Right cardiac atrium (tissue), 5 donors: Measurements from ENCODE around the gene TAF1D. TPM values are rescaled to one million over a fixed set of nuclear protein-coding genes. Genes with fewer than 3 reads are reported as not detected.
A peak's percentile ranks its signal among the peaks of the same experiment; 100 is the strongest.
"Not testable (repeated sequence)": the region's sequence is repeated elsewhere in the genome, so short reads cannot be mapped to it uniquely, and the experiment has no call there.

ENCODE experiments used
- ATAC-seq, 2 donors: fragments of 200-7000 bp; cut with Tn5 transposase; one replicate each; pipeline versions ENCODE4 v1.8.0 to v1.9.1; 2020; ENCODE audit warnings: moderate library complexity in 2 of 2, mild to moderate bottlenecking in 1 of 2
- DNase-seq, 3 donors: peaks; one replicate each; pipeline ENCODE4 v3.0.0-alpha.2; 2020
- H3K27ac ChIP-seq: one replicate; pipeline ENCODE4 v1.5.1; 2013; ENCODE audit warnings: mild to moderate bottlenecking, low read length, control low read depth, moderate library complexity
- H3K27me3 ChIP-seq: one replicate; pipeline ENCODE4 v1.6.1; 2013; ENCODE audit not compliant: control insufficient read depth, insufficient read depth
- H3K4me1 ChIP-seq: one replicate; pipeline ENCODE4 v1.6.1; 2013; ENCODE audit warnings: low read length; ENCODE audit not compliant: control insufficient read depth, insufficient read depth
- H3K4me3 ChIP-seq: one replicate; pipeline ENCODE4 v1.5.1; 2013; ENCODE audit warnings: low read length, control low read depth
- H3K9me3 ChIP-seq: one replicate; pipeline ENCODE4 v1.6.1; 2013; ENCODE audit warnings: low read length; ENCODE audit not compliant: control insufficient read depth
- WGBS: extraction: QIAGEN DNeasy Blood & Tissue Kit; methylation state at CpG from one replicate; pipeline ENCODE4 v1.1.7; 2013; 5-methylcytosine and 5-hydroxymethylcytosine counted together
- intact Hi-C, 4 donors: fragments of 100-400 bp; cut with DNase I; formaldehyde crosslinking; loops; one replicate each; pipeline versions ENCODE4 v1.11.0 to v1.14.0; 2022 to 2023
- polyA plus RNA-seq: library from polyadenylated mRNA; stranded (reverse); fragments of 200-250 nt; gene quantifications from one replicate; pipeline ENCODE4 v1.2.3, GENCODE V29; 2013
- total RNA-seq, 4 donors: library from RNA; stranded (reverse); fragmentation: NEBNext Ultra II Directional; extraction: Animal tissue kit (Norgen Biotek cat#: 25700); gene quantifications; one replicate each; pipeline ENCODE4 v1.2.1, GENCODE V29; 2021
- donor health status: healthy with polysubstance abuse.
- donor health status: DM: no; HTN: yes; CAD: no.
- donor health status: DM: no; HTN: no; CAD: no.
- donor health status: DM: no; HTN: yes; CAD: no; lungs with severe emphysema.
- donor health status: DM: yes; HTN: yes; CAD: no.

The TAF1D gene
- total and polyA plus RNA-seq, 5 donors, result 36.2 to 52.1 (median 37.6) TPM

DNA sequence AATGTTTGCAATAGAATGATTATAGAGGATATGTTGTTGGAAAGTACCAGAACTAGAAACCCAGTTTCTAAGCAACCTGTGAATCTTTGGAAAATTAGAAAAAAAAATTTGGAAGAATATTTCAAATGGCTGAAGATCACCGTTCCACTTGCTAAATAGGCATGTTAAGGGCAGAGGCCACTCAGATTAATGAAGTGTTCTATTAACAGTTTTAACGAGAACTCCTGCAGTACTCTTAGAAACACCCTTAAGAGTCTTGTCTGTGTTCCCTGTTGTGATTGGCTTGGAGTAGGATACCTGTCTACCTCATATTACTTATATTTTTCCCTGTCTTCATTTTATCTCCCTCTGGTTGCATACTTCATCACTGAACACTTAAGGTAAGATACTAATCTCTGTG, 4.8 kb upstream of the TAF1D start:
- WGBS, result 56% methylated on average over 2 of the region's 2 CpGs
- Histone ChIP-seq H3K4me3 (no peak overlapping the region), H3K27ac (no peak overlapping the region), H3K9me3 (no peaks in the 10 kb centered on the region), H3K4me1 (peaks cover 2% of the 10 kb centered on the region), H3K27me3 (no peaks in the 10 kb centered on the region)
- intact Hi-C loops, result no loop called here
- ATAC-seq (no peak), DNase-seq (no peak)

DNA sequence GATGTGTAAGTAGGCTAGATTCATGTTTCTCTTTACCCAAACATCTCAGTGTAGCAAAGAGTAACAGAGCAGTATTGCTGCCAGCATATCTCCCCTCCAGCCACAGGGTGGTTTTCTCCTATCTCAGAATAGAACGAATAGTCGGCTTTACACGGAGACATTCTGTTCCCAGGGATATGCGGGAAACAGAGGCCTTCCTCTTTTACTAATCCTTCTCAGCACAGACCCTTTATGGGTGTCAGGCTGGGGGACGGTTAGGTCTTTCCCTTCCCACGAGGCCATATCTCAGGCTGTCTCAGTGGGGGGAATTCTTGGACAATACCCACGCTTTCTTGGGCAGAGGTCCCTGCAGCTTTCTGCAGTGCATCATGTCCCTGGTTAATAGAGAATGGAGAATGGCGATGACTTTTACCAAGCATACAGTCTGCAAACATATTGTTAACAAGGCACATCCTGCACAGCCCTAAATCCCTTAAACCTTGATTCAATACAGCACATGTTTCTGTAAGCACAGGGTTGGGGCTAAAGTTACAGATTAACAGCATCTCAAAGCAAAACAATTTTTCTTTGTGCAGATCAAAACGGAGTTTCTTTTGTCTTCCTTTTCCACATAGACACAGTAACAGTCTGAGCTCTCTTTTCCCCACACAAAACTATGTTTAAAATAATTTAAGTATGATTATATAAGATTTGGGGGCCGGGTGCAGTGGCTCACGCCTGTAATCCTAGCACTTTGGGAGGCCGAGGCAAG, 3.9 kb upstream of the TAF1D start:
- peak overlapping the region; percentile 49 for H3K27ac ChIP-seq
- DNase-seq, H3K4me3 ChIP-seq, H3K27me3 ChIP-seq, H3K4me1 ChIP-seq, intact Hi-C loops, H3K9me3 ChIP-seq, ATAC-seq: not testable (repeated sequence)
- 40% methylated on average over 12 of the region's 12 CpGs for WGBS

DNA sequence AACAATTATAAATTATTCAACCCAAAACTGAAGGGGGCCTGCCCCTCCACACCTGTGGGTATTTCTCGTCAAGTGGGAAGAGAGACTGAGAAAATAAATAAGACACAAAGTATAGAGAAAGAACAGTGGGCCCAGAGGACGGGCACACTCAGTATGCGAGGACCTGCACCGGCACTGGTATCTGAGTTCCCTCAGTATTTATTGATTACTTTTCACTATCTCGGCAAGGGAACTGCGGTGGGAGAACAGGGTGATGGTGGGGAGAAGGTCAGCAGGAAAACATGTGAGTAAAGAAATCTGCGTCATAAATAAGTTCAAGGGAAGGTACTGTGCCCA, 3.3 kb upstream of the TAF1D start:
- H3K27ac ChIP-seq, result peak overlapping the region; percentile 49
- no peak overlapping the region for H3K4me3 ChIP-seq
- ATAC-seq (no peak), DNase-seq (no peak)
- H3K9me3 ChIP-seq, result no peaks in the 10 kb centered on the region
- intact Hi-C loops, result no loop called here
- WGBS, result 54% methylated on average over 7 of the region's 7 CpGs
- H3K4me1 ChIP-seq, result peaks cover 6% of the 10 kb centered on the region
- no peaks in the 10 kb centered on the region for H3K27me3 ChIP-seq

DNA sequence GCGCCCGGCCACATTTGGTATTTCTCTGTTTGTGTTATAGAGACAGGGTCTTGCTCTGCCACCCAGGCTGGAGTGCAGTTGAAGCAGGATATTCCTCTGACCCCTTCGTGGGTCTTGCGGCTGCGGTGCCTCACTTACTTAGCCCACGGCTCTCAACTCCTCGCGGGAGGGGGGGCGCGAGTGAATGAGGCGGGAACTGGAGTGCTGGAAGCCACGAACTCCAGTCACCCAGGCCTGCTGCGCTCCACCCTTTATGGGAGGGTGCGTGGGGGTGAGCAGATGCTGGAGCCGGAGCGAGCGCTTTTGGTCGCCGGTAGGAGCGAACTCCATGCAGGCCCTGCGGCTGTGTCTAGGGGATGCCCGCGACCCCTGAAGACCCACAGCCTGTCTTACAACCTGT, 2.0 kb upstream of the TAF1D start:
- Histone ChIP-seq H3K4me3 (no peak overlapping the region), H3K27me3 (no peaks in the 10 kb centered on the region), H3K4me1 (peaks cover 9% of the 10 kb centered on the region), H3K27ac (no peak overlapping the region), H3K9me3 (no peaks in the 10 kb centered on the region)
- intact Hi-C loops, result no loop called here
- 93% methylated on average over 23 of the region's 23 CpGs for WGBS
- DNase-seq (peak in 1 of 3 donors; percentile 56), ATAC-seq (no peak)

DNA sequence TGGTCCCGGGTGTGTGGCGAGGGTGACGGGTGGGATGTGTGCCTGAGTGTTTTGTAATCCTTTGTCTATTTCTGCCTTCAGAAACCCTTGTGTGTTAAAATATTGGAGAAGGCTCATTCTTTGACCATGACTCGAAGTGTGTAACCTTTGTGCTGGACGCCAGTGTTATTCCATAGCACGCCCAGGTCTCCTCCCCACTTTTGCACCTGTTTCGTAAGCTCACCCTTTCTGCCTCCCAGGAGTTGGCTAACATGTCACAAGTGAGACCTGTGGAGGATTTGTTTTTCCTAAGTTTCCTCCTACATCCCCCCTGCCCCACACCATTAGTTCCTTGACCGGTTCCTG, 559 bp upstream of the TAF1D start:
- H3K27ac ChIP-seq, result peak overlapping the region; percentile 93
- DNase-seq, result no peak
- ATAC-seq, result peak; percentile 39 to 40
- H3K4me3 ChIP-seq, result peak overlapping the region; percentile 65
- H3K4me1 ChIP-seq, result peaks cover 9% of the 10 kb centered on the region
- intact Hi-C loops, result loop anchor here in 1 of 4 donors (2.0 kb wide), 1 partner anchor 43 kb away; the partner anchor contains the start of gene MED17
- H3K9me3 ChIP-seq, result no peaks in the 10 kb centered on the region
- H3K27me3 ChIP-seq, result no peaks in the 10 kb centered on the region
- WGBS, result 1% methylated on average over 8 of the region's 8 CpGs

DNA sequence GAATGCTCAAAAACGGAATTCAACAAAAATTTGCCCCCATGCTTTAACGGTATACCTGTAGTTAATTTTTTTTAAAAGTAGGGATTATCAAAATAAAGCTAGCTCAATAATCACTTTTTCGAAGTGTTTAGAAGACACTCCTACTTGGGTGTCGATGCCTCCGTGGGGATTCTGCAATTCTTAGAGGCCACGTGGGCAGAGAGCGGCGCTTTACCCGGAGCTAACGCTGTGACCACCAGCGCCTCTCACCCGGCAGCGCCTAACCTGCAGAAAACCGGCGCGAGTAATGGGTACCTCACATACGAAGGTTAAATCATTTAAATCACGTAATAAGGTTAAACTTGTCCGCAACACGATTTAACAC, 583 bp downstream of the TAF1D start:
- intact Hi-C loops, result loop anchor here in 1 of 4 donors (2.0 kb wide), 1 partner anchor 44 kb away; the partner anchor contains the start of gene MED17
- ATAC-seq, result peak; percentile 70 to 82
- H3K27me3 ChIP-seq, result no peaks in the 10 kb centered on the region
- peaks cover 9% of the 10 kb centered on the region for H3K4me1 ChIP-seq
- peak overlapping the region; percentile 79 for H3K27ac ChIP-seq
- no peaks in the 10 kb centered on the region for H3K9me3 ChIP-seq
- under 1% methylated on average over 20 of the region's 20 CpGs for WGBS
- peak overlapping the region; percentile 65 for H3K4me3 ChIP-seq
- DNase-seq, result peak; percentile 67 to 81 (median 79)

DNA sequence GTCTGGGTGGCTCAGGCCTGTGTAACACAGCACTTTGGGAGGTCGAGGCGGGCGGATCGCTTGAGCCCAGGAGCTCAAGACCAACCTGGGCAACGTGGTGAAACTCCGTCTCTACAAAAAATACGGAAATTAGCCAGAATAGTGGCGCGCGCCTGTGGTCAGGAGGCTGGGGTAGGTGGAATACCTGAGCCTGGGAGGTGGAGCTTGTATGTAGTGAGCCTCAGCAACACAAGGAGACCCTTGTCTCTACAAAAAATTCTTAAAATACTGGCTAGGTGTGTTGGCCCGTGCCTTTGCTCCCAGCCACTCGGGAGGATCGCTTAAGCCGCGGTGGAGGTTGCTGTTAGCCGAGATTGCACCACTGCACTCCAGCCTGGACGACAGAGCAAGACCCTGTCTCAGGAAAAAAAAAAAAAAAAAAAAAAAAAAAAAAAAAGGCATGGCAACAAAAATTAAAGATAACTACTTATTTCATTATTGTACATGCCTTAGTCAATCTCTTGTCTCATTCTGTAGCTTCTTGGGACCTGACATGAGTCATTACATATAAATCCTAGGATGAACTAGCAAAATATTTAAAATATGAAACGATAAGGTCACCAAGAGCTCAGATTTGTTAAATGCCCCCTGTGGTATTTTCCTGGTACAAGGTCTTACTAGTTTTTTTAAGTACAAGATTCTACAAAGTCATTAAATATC, 1.1 kb downstream of the TAF1D start:
- ATAC-seq (no peak), DNase-seq (peak in 1 of 3 donors; percentile 63)
- Histone ChIP-seq H3K4me3 (peak overlapping the region; percentile 65), H3K27me3 (no peaks in the 10 kb centered on the region), H3K9me3 (no peaks in the 10 kb centered on the region), H3K27ac (no peak overlapping the region), H3K4me1 (peaks cover 9% of the 10 kb centered on the region)
- WGBS, result 14% methylated on average over 18 of the region's 18 CpGs
- intact Hi-C loops, result loop anchor here in 1 of 4 donors (2.0 kb wide), 1 partner anchor 45 kb away; the partner anchor contains the start of gene MED17

DNA sequence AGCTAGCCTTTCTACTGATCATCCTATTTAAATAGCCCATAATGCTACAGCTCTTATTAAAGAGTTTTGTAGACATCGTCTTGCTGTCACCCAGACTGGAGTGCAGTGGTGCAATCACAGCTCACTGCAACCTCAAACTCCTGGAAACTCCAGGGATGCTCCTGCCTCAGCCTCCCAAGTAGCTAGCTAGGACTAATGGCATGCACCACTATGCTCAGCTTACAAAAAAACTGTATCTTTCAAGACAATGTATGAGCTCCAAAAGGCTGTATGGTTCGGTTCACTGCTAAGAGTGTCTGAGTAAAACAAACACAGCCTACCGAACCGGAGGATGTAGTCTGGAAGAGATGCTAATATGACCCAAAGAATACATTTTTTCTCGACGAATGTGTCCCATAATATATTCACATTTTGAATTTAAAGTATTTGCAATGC, 2.6 kb downstream of the TAF1D start:
- DNase-seq, result no peak
- Histone ChIP-seq H3K27me3 (no peaks in the 10 kb centered on the region), H3K4me1 (peaks cover 7% of the 10 kb centered on the region), H3K9me3 (no peaks in the 10 kb centered on the region), H3K27ac (no peak overlapping the region), H3K4me3 (no peak overlapping the region)
- intact Hi-C loops, result loop anchor here in 1 of 4 donors (10.0 kb wide), 1 partner anchor 56 kb away; no protein-coding TSS in a partner anchor
- WGBS, result 64% methylated on average over 6 of the region's 6 CpGs
- ATAC-seq, result no peak

DNA sequence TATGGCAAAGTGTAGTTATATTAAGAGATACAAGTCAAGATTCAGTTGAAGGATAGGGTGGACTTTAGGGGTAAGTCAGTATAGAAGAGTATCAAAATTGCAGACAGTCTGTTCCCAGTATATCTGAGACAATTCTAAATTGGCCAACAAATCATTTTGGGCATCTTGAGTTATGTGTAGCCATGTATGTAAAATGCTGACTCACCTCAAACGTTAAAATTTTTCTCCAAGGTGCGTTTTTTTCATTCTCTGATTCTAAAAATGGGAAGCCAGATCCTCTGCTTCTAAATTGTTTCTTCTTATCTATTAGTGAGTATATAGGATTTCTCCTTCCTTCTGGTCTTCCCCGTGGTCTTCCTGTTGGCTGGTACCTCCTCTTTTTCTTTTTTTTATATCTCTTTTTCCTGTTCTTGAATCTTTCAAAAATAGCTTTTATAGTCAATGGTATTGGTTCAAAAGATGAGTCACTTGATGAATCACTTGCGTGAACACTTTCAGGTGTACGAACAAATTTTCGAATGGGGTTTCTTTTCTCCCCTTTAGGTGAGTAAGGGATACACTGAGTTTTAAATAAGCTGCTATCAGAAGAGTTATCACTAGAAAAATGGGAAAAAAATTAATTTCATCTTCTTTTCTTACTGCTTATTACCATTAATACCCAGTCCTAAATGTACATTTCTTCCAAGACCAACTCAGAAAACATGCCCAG, 3.2 kb downstream of the TAF1D start:
- no peak for ATAC-seq
- H3K4me3 ChIP-seq, result no peak overlapping the region

DNA sequence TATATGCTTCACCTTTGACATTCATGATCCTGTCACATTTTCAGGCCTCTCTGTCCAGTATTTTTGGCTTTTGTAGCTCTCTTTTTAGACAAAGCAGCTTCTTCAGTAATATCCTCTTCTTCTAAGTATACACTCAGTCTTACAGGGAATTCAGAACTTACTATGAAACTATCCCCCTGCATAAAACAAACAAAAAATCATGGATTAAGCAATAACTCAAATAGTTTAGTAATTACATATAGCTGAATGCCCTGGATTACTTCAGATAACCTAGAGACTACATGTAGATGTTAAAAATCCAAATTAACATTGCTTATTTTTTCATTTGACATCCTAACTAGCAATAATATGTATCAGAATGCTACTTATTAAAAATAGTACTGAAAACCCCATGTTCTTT, 5.2 kb downstream of the TAF1D start:
- DNase-seq (no peak), ATAC-seq (no peak)
- Histone ChIP-seq H3K27ac (no peak overlapping the region), H3K9me3 (no peaks in the 10 kb centered on the region), H3K27me3 (no peaks in the 10 kb centered on the region), H3K4me1 (peaks cover 7% of the 10 kb centered on the region), H3K4me3 (no peak overlapping the region)
- intact Hi-C loops, result loop anchor here in 1 of 4 donors (10.0 kb wide), 1 partner anchor 59 kb away; no protein-coding TSS in a partner anchor

More for the DNA sequence above, 3.2 kb downstream of the TAF1D start:
- Histone ChIP-seq H3K27me3 (no peaks in the 10 kb centered on the region), H3K4me1 (peaks cover 7% of the 10 kb centered on the region), H3K27ac (no peak overlapping the region), H3K9me3 (no peaks in the 10 kb centered on the region)
- no peak for DNase-seq
- 65% methylated on average over 6 of the region's 6 CpGs for WGBS
- intact Hi-C loops, result loop anchor here in 1 of 4 donors (10.0 kb wide), 1 partner anchor 57 kb away; no protein-coding TSS in a partner anchor

DNA sequence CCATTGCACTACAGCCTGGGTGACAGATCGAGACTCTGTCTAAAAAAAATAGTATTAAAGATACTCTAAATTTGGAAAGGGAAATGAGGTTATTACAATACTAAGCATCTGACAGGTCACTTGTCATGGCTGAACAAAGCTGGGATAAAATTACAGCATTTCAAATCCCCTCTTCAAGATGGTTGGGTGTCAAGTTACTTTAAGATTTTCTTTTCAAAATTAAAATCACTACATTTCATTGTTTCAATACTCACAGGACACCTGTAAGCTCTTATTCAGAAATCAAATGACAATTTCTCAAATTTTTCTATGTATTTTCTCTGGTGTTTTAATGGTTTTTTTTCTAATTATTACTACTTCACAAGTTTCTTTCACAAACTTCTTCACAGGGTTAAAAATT, 5.7 kb downstream of the TAF1D start:
- intact Hi-C loops, result loop anchor here in 1 of 4 donors (10.0 kb wide), 1 partner anchor 59 kb away; no protein-coding TSS in a partner anchor
- Histone ChIP-seq H3K4me3 (no peak overlapping the region), H3K9me3 (no peaks in the 10 kb centered on the region), H3K27ac (no peak overlapping the region), H3K27me3 (no peaks in the 10 kb centered on the region), H3K4me1 (peaks cover 7% of the 10 kb centered on the region)
- 80% methylated on average over 1 of the region's 1 CpG for WGBS
- ATAC-seq (no peak), DNase-seq (no peak)
